ENCODE results near the gene RELB.
"Not testable (repeated sequence)": the region's sequence is repeated elsewhere in the genome, so short reads cannot be mapped to it uniquely, and the experiment has no call there.

DNA sequence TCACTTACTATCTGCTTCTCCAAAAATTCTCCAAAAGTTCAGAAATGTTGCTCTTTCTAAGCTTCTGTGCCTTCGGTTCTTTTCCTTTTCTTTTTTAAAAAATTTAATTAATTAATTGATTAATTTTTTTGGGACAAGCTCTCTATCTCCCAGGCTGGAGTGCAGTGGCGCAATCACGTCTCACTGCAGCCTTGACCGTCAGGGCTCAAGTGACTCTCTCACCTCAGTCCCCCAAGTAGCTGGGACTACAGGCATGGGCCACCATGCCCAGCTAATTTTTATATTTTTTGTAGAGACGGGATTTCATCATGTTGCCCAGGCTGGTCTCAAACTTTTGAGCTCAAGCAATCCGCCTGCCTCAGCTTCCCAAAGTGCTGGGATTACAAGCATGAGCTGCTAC lies 29.8 kb upstream of the RELB start:
- not testable (repeated sequence) for TF ChIP-seq POLR2A, CTCF, POLR2AphosphoS5 (IDR thresholded peaks at IDR 0.05)

All from prostate gland (tissue), 2 donors.